Transverse colon (tissue), 4 donors: ENCODE results near the gene POU2F2. TPM values are rescaled to one million over a fixed set of nuclear protein-coding genes. Genes with fewer than 3 reads are reported as not detected.

Experiments
- DNase-seq: peaks from one replicate; pipeline ENCODE4 v3.0.0-alpha.2; 2019
- H3K27ac ChIP-seq, 4 donors: fragments of 200-600 bp; sonication (generic); 2 replicates each; pipeline ENCODE4 v1.5.1; 2016 to 2018; ENCODE audit warnings: inconsistent platforms in 4 of 4
- H3K27me3 ChIP-seq: fragments of 200-600 bp; sonication (generic); 2 replicates; pipeline ENCODE4 v1.5.1; 2017; ENCODE audit warnings: inconsistent platforms
- H3K36me3 ChIP-seq, 4 donors: fragments of 200-600 bp; sonication (generic); 2 replicates each; pipeline ENCODE4 v1.5.1; 2017 to 2019; ENCODE audit warnings: inconsistent platforms in 4 of 4
- H3K4me1 ChIP-seq, 4 donors: fragments of 200-600 bp; sonication (generic); 2 replicates each; pipeline ENCODE4 v1.5.1; 2017 to 2020; ENCODE audit warnings: inconsistent platforms in 4 of 4
- H3K4me3 ChIP-seq, 4 donors: fragments of 200-600 bp; sonication (generic); 1 replicate in 1 of 4; 2 replicates in 3 of 4; pipeline versions ENCODE4 v1.5.1 to v1.6.1; 2017 to 2019; ENCODE audit warnings: inconsistent platforms in 4 of 4
- H3K9me3 ChIP-seq, 2 donors: fragments of 200-600 bp; sonication (generic); 2 replicates each; pipeline ENCODE4 v1.5.1; 2017 to 2019; ENCODE audit warnings: inconsistent platforms in 2 of 2
- EP300 ChIP-seq: sonication (generic); formaldehyde crosslinking; IDR thresholded peaks from one replicate; pipeline ENCODE4 v1.6.1; 2017; ENCODE audit warnings: antibody characterized with exemption, low read depth
- POLR2A ChIP-seq: fragments of 450-650 bp; IDR thresholded peaks from one replicate; pipeline ENCODE4 v1.6.1; 2016; ENCODE audit warnings: antibody characterized with exemption, mild to moderate bottlenecking, moderate library complexity
- POLR2AphosphoS5 ChIP-seq, 3 donors: sonication (generic); formaldehyde crosslinking; IDR thresholded peaks; one replicate each; pipeline ENCODE4 v1.6.1; 2016; ENCODE audit warnings: antibody characterized with exemption in 3 of 3
- WGBS, 2 donors: methylation state at CpG; one replicate each; pipeline ENCODE4 v1.1.5; 2018; ENCODE audit warnings: low coverage in 1 of 2; 5-methylcytosine and 5-hydroxymethylcytosine counted together
- in situ Hi-C, 4 donors: fragments of 200-750 bp; cut with MboI; loops; one replicate each; pipeline versions ENCODE4 v1.15.0 to v1.15.1; 2017; ENCODE audit warnings: low sequenced_read_pairs in 3 of 4, low pct_ligation_motif_present in 1 of 4, low pct_unique_long_range_greater_than_20kb in 1 of 4
- intact Hi-C: fragments of 100-400 bp; cut with DNase I; formaldehyde crosslinking; loops from one replicate; pipeline ENCODE4 v1.15.1; 2023; ENCODE audit warnings: low total_unique reads
- total RNA-seq, 4 donors: library from RNA; depleted of rRNA; stranded (reverse); fragments of >200 nt; gene quantifications; one replicate each; pipeline ENCODE4 v1.1.0, GENCODE V29; 2016
- TF ChIP-seq, protein P1 (sequence below), 5 experiments: fragments of 200-600 bp in 3 of 5; fragments of 450-650 bp in 2 of 5; sonication (generic) in 3 of 5; IDR thresholded peaks; 1 replicate in 2 of 5; 2 replicates in 3 of 5; pipeline ENCODE4 v1.5.1; 2016 to 2017; ENCODE audit warnings: antibody characterized with exemption in 5 of 5, inconsistent platforms in 3 of 5, mild to moderate bottlenecking in 2 of 5, moderate library complexity in 1 of 5

The POU2F2 gene
- total RNA-seq, 4 donors from 2014 or later = 0.96 to 7.1 (median 3.4) TPM

DNA sequence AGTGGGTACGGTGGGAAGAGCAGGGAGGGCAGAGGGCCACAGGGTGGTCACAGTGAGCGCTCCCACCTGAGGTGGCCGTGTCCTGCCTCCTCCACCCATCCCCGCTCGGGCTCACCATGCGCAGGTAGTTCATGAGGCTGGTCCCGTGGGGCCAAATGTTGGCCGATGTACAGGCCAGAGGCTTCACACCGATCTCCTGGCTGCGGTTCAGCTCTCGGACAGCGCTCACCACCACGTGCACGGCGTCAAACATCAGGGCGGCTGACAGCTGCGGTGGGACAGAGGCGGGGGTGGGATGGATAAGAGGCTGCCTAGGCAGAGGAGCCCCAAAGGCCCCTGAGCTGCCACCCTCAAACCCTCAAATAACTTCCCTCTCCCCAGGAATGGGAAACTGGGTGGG is 78.0 kb downstream of the POU2F2 start:
- Histone ChIP-seq H3K4me3 (no peak overlapping the region), H3K36me3 (no peaks in the 10 kb centered on the region), H3K4me1 (peaks cover 0 to 8% (median 0%) of the 10 kb centered on the region in 4 donors), H3K9me3 (no peaks in the 10 kb centered on the region), H3K27me3 (no peaks in the 10 kb centered on the region), H3K27ac (no peak overlapping the region)
- WGBS, 2 donors = 84 to 100% methylated on average over 3 to 13 of the region's 18 CpGs
- TF ChIP-seq POLR2AphosphoS5 (IDR thresholded peaks at IDR 0.05) (no peak), POLR2A (no peak), EP300 (no peak)
- TF ChIP-seq, protein P1, sequence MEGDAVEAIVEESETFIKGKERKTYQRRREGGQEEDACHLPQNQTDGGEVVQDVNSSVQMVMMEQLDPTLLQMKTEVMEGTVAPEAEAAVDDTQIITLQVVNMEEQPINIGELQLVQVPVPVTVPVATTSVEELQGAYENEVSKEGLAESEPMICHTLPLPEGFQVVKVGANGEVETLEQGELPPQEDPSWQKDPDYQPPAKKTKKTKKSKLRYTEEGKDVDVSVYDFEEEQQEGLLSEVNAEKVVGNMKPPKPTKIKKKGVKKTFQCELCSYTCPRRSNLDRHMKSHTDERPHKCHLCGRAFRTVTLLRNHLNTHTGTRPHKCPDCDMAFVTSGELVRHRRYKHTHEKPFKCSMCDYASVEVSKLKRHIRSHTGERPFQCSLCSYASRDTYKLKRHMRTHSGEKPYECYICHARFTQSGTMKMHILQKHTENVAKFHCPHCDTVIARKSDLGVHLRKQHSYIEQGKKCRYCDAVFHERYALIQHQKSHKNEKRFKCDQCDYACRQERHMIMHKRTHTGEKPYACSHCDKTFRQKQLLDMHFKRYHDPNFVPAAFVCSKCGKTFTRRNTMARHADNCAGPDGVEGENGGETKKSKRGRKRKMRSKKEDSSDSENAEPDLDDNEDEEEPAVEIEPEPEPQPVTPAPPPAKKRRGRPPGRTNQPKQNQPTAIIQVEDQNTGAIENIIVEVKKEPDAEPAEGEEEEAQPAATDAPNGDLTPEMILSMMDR (IDR thresholded peaks at IDR 0.05) = no peak
- in situ Hi-C loops = no loop called here
- intact Hi-C loops = no loop called here
- DNase-seq = no peak

DNA sequence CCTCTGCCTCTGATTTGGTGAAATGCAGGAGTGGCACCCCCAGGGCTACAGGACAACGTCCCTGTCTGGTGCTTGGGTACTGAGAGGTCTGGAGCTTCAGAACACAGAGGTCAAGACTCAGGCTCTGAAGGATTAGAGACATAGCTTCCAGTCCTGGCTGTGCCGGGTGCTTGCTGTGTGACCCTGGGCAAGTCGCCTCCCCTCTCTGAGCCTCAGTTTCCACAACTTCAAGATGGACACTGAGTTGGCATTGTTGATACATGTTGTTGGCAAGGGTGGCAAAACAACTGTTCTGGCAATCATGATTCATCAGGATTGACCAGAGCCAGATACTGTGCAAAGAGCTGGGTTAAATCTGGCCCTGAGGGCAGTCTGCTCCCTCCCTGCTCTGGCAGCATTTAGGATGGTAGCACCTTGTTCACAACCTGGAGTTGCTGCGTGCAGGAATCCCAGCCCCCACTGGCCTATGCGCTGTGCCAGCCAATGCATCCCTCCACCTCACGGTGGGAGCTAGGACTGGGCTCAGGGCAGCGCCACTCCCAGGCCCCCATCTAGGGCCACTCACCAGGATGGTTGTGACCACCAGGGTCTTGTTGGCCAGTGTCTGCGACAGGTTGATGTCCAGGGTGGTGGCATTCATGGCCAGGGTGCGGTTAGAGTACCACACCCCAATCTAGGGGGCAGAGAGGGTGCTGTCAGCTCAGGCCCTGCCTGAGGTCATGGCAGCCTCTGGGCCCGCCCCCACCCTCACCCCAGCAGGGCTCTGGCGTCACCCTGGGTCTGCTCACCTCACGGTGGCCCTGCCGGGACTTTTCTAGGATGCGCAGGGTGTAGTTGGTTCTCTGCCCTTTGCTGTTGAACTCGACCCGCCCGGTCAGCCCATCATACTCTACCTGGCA is 79.0 kb downstream of the POU2F2 start:
- no peaks in the 10 kb centered on the region for H3K36me3 ChIP-seq
- intact Hi-C loops = no loop called here

GRCh38 chr19:42052241-42052863 is 79.9 kb downstream of the POU2F2 start:
- DNase-seq = no peak
- Histone ChIP-seq H3K27me3 (no peaks in the 10 kb centered on the region), H3K27ac (no peak overlapping the region), H3K4me1 (peaks cover 0 to 15% (median 4%) of the 10 kb centered on the region in 4 donors), H3K4me3 (no peak overlapping the region), H3K36me3 (no peaks in the 10 kb centered on the region), H3K9me3 (no peaks in the 10 kb centered on the region)
- TF ChIP-seq, protein P1 (IDR thresholded peaks at IDR 0.05) = no peak
- no peak for TF ChIP-seq POLR2AphosphoS5 (IDR thresholded peaks at IDR 0.05)
- 83% methylated on average over 9 of the region's 10 CpGs; no CpG with 5 or more reads in 1 of the 2 donors for WGBS, 2 donors
- intact Hi-C loops (no loop called here), in situ Hi-C loops (no loop called here)

More for the DNA sequence above, 79.0 kb downstream of the POU2F2 start:
- DNase-seq = no peak
- no peak overlapping the region for H3K4me3 ChIP-seq
- TF ChIP-seq EP300 (no peak), POLR2AphosphoS5 (IDR thresholded peaks at IDR 0.05) (no peak), POLR2A (no peak)
- TF ChIP-seq, protein P1 (IDR thresholded peaks at IDR 0.05) = no peak
- no peaks in the 10 kb centered on the region for H3K9me3 ChIP-seq
- in situ Hi-C loops = no loop called here
- no peaks in the 10 kb centered on the region for H3K27me3 ChIP-seq
- 86 to 88% methylated on average over 7 to 12 of the region's 17 CpGs for WGBS, 2 donors
- peaks cover 0 to 15% (median 4%) of the 10 kb centered on the region in 4 donors for H3K4me1 ChIP-seq
- no peak overlapping the region for H3K27ac ChIP-seq
